Testis (tissue), 2 donors: Measurements from ENCODE around the gene AFF1.

Experiments used
- CTCF ChIP-seq, 3 experiments: fragments of 450-650 bp in 2 of 3; fragments of 200-600 bp in 1 of 3; sonication (generic) in 1 of 3; IDR thresholded peaks; one replicate each; pipeline ENCODE4 v1.5.1; 2016 to 2019; ENCODE audit warnings: antibody characterized with exemption in 3 of 3, mild to moderate bottlenecking in 2 of 3, moderate library complexity in 1 of 3
- POLR2A ChIP-seq: fragments of 450-650 bp; IDR thresholded peaks from one replicate; pipeline ENCODE4 v1.6.1; 2017; ENCODE audit warnings: antibody characterized with exemption, mild to moderate bottlenecking, moderate library complexity

DNA sequence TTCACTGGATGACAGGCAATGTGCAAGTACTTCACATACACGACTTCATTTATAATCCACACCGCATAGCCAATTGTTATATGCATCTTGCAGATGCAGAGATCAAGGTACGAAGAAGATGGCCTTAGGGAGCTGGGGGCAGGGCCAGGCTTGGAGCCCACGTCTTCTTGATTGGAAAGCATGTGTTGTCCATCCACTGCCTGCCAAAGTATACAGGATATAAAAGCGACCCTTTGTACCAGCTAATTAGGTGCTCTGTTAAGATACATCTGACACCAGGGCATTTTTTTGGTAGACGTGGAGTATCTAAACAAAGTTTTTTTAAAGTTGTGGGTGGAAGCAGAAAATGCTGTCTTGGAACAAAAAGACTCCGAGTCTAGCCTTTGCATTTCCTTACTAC lies 44.0 kb upstream of the AFF1 start:
- no peak for TF ChIP-seq CTCF (IDR thresholded peaks at IDR 0.05)
- TF ChIP-seq POLR2A: no peak
